C4-2B (cell line): ENCODE data around the gene DCXR.

Source experiments
- H3K27ac ChIP-seq: fragments of 450-650 bp; 2 replicates; pipeline ENCODE4 v1.5.1; 2017
- ZFX ChIP-seq: fragments of 450-650 bp; IDR thresholded peaks from 2 replicates; pipeline ENCODE4 v1.6.1; 2017
- TF ChIP-seq, protein P1 (sequence below): fragments of 450-650 bp; conservative IDR thresholded peaks from 2 replicates; pipeline ENCODE4 v1.5.1; 2017; ENCODE audit warnings: mild to moderate bottlenecking

Gene DCXR

DNA sequence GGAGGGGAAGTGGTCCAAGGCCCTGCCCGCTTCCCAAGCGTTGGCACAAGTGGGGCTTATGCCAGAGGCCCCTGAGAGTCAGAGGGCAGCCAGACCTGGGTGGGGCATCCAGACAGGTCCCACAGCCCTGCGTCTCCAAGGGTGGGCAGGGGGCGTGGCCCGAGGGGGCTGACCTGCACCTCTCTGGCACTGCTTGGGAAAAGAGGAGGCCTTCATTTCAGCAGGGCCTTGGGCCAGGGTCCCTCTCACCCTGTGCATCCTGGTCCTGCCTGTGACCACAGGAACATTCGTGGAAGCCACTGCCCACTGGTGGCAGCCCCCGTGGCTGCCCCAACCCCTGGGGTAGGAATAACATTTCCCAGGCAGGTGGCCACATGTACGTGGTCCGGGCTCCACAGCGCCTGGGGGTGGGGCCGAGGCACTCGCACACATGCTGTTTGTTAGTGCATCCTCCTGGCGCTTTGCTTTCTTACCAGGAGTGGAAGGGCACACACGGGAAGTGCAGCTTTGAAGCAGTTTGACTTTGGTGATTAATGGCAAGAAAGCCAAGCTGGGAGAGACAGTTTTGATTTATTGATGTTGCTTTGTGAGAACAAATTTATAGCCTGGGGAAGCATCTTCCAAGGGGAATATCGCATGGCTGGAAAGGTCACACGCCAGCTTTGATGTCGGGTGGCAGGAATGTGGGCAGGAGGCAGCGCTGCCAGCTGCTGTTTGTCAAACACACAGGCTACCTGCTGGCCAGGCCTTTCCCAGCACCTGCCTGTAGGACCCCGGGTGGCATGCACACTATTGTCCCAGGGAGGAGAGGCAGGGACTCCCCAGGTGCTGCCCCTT is 19.1 kb downstream of the DCXR start:
- no peak overlapping the region for H3K27ac ChIP-seq
- TF ChIP-seq, protein P1, sequence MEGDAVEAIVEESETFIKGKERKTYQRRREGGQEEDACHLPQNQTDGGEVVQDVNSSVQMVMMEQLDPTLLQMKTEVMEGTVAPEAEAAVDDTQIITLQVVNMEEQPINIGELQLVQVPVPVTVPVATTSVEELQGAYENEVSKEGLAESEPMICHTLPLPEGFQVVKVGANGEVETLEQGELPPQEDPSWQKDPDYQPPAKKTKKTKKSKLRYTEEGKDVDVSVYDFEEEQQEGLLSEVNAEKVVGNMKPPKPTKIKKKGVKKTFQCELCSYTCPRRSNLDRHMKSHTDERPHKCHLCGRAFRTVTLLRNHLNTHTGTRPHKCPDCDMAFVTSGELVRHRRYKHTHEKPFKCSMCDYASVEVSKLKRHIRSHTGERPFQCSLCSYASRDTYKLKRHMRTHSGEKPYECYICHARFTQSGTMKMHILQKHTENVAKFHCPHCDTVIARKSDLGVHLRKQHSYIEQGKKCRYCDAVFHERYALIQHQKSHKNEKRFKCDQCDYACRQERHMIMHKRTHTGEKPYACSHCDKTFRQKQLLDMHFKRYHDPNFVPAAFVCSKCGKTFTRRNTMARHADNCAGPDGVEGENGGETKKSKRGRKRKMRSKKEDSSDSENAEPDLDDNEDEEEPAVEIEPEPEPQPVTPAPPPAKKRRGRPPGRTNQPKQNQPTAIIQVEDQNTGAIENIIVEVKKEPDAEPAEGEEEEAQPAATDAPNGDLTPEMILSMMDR = no peak
- TF ChIP-seq ZFX = no peak

DNA sequence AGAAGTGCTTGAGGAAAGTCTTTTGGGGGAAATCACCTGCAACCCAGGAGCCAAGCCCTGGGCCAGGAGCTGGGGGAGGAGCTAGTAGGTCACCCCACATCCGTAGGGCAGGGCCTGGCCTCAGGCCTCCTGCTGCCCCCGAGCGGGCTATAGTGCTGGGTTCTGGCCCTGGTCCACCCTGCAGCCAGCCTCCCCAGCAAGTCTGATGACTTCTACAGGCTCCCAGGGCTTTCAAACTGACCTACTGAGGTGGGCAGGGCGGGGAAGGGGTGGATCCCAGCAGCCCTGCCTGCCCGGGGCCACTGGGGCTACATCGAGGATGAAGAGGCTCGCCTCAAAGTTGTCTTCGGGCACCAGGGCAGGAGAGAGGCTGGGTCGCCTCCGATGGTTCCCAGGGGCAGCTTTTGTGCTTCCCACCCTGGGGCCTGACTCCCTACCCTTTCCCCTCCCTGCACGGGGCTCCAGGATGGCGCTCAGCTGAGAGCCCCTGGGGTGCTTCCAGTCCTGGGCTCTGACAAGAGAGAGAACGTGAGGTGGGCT is 19.8 kb downstream of the DCXR start:
- no peak overlapping the region for H3K27ac ChIP-seq
- TF ChIP-seq ZFX = no peak
- TF ChIP-seq, protein P1 = no peak

DNA sequence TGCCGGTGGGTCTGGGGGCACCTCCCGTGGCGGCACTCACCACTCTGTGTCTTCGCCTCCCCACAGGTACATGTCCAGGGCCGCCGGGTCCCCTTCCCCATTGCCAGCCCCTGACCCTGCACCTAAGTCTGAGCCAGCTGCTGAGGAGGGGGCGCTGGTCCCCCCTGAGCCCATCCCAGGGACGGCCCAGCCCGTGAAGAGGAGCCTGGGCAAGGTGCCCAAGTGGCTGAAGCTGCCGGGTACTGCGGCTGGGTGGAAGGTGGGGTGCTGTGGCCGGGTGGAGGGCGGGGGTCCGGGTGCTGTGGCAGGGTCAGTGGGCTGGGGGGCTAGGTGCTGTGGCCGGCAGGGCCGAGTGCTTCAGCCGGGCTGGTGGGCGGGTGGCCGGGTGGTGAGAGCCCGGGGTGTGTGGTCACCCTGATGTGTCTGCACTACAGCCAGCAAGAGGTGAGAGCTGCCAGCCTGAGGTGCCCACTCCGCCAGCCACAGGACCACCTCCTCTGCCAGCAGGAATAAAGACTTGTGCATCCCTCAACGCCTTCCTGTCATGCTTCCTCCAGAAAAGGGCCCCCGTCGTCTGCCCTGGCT is 20.5 kb downstream of the DCXR start:
- TF ChIP-seq ZFX = no peak
- TF ChIP-seq, protein P1 = no peak
- H3K27ac ChIP-seq = no peak overlapping the region

GRCh38 chr17:82016061-82016874 is 21.2 kb downstream of the DCXR start:
- no peak overlapping the region for H3K27ac ChIP-seq

GRCh38 chr17:82015311-82015971 is 22.1 kb downstream of the DCXR start:
- no peak overlapping the region for H3K27ac ChIP-seq
- TF ChIP-seq ZFX = no peak
- TF ChIP-seq, protein P1 = no peak

More at GRCh38 chr17:82016061-82016874, 21.2 kb downstream of the DCXR start:
- TF ChIP-seq, protein P1 = no peak
- TF ChIP-seq ZFX = no peak

DNA sequence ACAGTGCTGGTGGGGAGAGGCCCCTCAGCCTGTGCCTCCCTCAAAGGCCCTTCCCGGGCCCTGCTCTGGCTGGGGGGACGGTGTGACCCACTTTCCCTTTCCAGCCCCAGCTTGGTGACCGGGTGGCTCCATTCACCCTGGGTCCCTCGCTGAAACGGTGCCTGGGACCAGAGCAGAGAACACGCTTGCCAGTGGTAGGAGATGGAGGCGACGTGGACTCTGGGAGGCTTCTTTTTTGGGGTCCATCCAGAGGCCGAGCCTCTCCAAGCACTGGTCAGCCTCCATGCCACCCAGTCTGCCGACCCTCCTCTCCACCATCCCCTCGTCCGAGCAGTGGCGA is 22.6 kb downstream of the DCXR start:
- TF ChIP-seq, protein P1 = no peak
- no peak for TF ChIP-seq ZFX
- no peak overlapping the region for H3K27ac ChIP-seq
